HCT116 (cell line): ENCODE data around the gene HSDL2.

ENCODE experiments used
- CBX3 ChIP-seq: IDR thresholded peaks from 2 replicates; pipeline ENCODE4 v1.6.1; 2012; ENCODE audit warnings: low read depth
- CTCF ChIP-seq, 3 experiments: fragments of 200-600 bp in 1 of 3; sonication (generic) in 1 of 3; IDR thresholded peaks in 2 of 3; conservative IDR thresholded peaks in 1 of 3; 2 replicates each; pipeline ENCODE4 v1.5.1; 2012 to 2017; ENCODE audit warnings: low read depth in 2 of 3, low read length in 2 of 3, antibody characterized with exemption in 1 of 3, borderline replicate concordance in 1 of 3, control low read depth in 1 of 3, mild to moderate bottlenecking in 1 of 3, mixed read lengths in 1 of 3, mixed run types in 1 of 3, moderate library complexity in 1 of 3; ENCODE audit not compliant: insufficient read depth in 1 of 3
- EGR1 ChIP-seq: IDR thresholded peaks from 2 replicates; pipeline ENCODE4 v1.6.1; 2012; ENCODE audit warnings: low read depth
- ELF1 ChIP-seq: IDR thresholded peaks from 2 replicates; pipeline ENCODE4 v1.6.1; 2012; ENCODE audit warnings: low read depth, borderline replicate concordance
- EZH2 ChIP-seq: fragments of 200-600 bp; sonication (generic); IDR thresholded peaks from 2 replicates; pipeline ENCODE4 v1.6.1; 2017; ENCODE audit warnings: antibody characterized with exemption, mixed run types
- FOSL1 ChIP-seq: IDR thresholded peaks from 2 replicates; pipeline ENCODE4 v1.6.1; 2012; ENCODE audit warnings: low read depth
- JUND ChIP-seq: IDR thresholded peaks from 2 replicates; pipeline ENCODE4 v1.6.1; 2012
- MAX ChIP-seq: IDR thresholded peaks from 2 replicates; pipeline ENCODE4 v1.6.1; 2012
- POLR2A ChIP-seq: IDR thresholded peaks from 2 replicates; pipeline ENCODE4 v1.7.0; 2011; ENCODE audit warnings: borderline replicate concordance; ENCODE audit not compliant: insufficient read depth, insufficient read length; ENCODE audit errors: extremely low read depth
- POLR2AphosphoS5 ChIP-seq: IDR thresholded peaks from 2 replicates; pipeline ENCODE4 v1.6.1; 2011; ENCODE audit warnings: mild to moderate bottlenecking, low read depth, low read length, moderate library complexity
- SP1 ChIP-seq: IDR thresholded peaks from 2 replicates; pipeline ENCODE4 v1.6.1; 2012; ENCODE audit warnings: low read depth
- YY1 ChIP-seq: IDR thresholded peaks from 2 replicates; pipeline ENCODE4 v1.6.1; 2011; ENCODE audit warnings: low read length, low read depth, moderate library complexity, mild to moderate bottlenecking; ENCODE audit not compliant: insufficient replicate concordance; ENCODE audit errors: extremely low read depth
- ZBTB33 ChIP-seq: IDR thresholded peaks from 2 replicates; pipeline ENCODE4 v1.6.1; 2011; ENCODE audit warnings: mild to moderate bottlenecking, low read length, moderate library complexity; ENCODE audit not compliant: insufficient replicate concordance; ENCODE audit errors: extremely low read depth
- ZNF274 ChIP-seq: fragments of 200-500 bp; sonication (Bioruptor generic); IDR thresholded peaks from 2 replicates; pipeline ENCODE4 v1.6.1; 2014; ENCODE audit warnings: mild to moderate bottlenecking, low read depth, low read length, inconsistent platforms

GRCh38 chr9:112493393-112494137, 113.7 kb downstream of the HSDL2 start:
- TF ChIP-seq EZH2 (no peak), ZBTB33 (no peak), CTCF (IDR thresholded peaks at IDR 0.05 in 2 of 3, conservative IDR thresholded peaks at IDR 0.05 in 1 of 3; ENCODE audit: borderline replicate concordance in 1 of 3, insufficient read depth in 1 of 3, low read depth in 2 of 3, low read length in 2 of 3) (no peak), POLR2A (no peak), SP1 (no peak), MAX (no peak), ZNF274 (no peak), POLR2AphosphoS5 (no peak), EGR1 (no peak), FOSL1 (no peak), YY1 (no peak), JUND (no peak), ELF1 (no peak), CBX3 (no peak)
